Colonic mucosa (tissue), 4 donors: ENCODE data around the gene USP28. TPM values are rescaled to one million over a fixed set of nuclear protein-coding genes. Genes with fewer than 3 reads are reported as not detected.

ENCODE experiments used
- DNase-seq: peaks from one replicate; pipeline ENCODE4 v3.0.0-alpha.2; 2020
- H3K27ac ChIP-seq: fragments of 200-600 bp; one replicate; pipeline ENCODE4 v1.8.0; 2021
- H3K27me3 ChIP-seq: fragments of 200-600 bp; one replicate; pipeline ENCODE4 v1.8.0; 2021
- H3K36me3 ChIP-seq: fragments of 200-600 bp; one replicate; pipeline ENCODE4 v1.8.0; 2021
- H3K4me1 ChIP-seq: fragments of 200-600 bp; one replicate; pipeline ENCODE4 v1.8.0; 2021; ENCODE audit warnings: mild to moderate bottlenecking
- H3K4me3 ChIP-seq: fragments of 200-600 bp; one replicate; pipeline ENCODE4 v1.8.0; 2021
- H3K9ac ChIP-seq, 2 donors: one replicate each; pipeline ENCODE4 v1.7.0; 2013; ENCODE audit warnings: control low read depth in 2 of 2, low read depth in 2 of 2, low read length in 2 of 2
- H3K9me3 ChIP-seq: fragments of 200-600 bp; one replicate; pipeline ENCODE4 v1.8.0; 2021
- intact Hi-C: fragments of 100-400 bp; cut with DNase I; formaldehyde crosslinking; loops from one replicate; pipeline ENCODE4 v1.14.1; 2022
- total RNA-seq, 2 donors: library from RNA; stranded (reverse); fragmentation: NEBNext Ultra II Directional in 1 of 2; extraction: Animal tissue kit (Norgen Biotek cat#: 25700) in 1 of 2; gene quantifications; one replicate each; pipeline ENCODE4 v1.2.1, GENCODE V29; 2021
- TF ChIP-seq, protein P1 (sequence below): fragments of 200-600 bp; IDR thresholded peaks from one replicate; pipeline ENCODE4 v1.8.0; 2022; ENCODE audit warnings: antibody characterized with exemption, mild to moderate bottlenecking
- donor health status: healthy.
- donor health status: DM: no; HTN: no; CAD: no.
- donor health status: DM: no; HTN: no; CAD: no.

Gene USP28
- total RNA-seq, 2 donors from 2014 or later: 25.7 to 35.3 TPM

DNA sequence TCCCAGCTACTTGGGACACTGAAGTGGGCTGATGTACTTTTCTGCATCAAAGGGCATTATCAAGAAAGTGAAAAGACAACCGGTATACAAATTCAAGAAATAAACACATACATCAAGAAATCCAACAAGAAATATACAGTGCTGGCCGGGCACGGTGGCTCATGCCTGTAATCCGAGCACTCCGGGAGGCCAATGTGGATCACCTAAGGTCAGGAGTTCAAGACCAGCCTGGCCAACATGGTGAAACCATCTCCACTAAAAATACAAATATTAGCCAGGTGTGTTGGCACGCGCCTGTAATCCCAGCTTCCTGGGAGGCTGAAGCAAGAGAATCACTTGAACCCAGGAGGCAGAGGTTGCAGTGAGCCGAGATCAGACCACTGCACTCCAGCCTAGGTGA is 9.5 kb downstream of the USP28 start:
- TF ChIP-seq, protein P1, sequence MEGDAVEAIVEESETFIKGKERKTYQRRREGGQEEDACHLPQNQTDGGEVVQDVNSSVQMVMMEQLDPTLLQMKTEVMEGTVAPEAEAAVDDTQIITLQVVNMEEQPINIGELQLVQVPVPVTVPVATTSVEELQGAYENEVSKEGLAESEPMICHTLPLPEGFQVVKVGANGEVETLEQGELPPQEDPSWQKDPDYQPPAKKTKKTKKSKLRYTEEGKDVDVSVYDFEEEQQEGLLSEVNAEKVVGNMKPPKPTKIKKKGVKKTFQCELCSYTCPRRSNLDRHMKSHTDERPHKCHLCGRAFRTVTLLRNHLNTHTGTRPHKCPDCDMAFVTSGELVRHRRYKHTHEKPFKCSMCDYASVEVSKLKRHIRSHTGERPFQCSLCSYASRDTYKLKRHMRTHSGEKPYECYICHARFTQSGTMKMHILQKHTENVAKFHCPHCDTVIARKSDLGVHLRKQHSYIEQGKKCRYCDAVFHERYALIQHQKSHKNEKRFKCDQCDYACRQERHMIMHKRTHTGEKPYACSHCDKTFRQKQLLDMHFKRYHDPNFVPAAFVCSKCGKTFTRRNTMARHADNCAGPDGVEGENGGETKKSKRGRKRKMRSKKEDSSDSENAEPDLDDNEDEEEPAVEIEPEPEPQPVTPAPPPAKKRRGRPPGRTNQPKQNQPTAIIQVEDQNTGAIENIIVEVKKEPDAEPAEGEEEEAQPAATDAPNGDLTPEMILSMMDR: no peak
- Histone ChIP-seq H3K9ac (no peak overlapping the region), H3K9me3 (no peaks in the 10 kb centered on the region), H3K27me3 (no peaks in the 10 kb centered on the region), H3K4me3 (no peak overlapping the region), H3K4me1 (no peaks in the 10 kb centered on the region), H3K27ac (no peak overlapping the region), H3K36me3 (no peaks in the 10 kb centered on the region)
- DNase-seq: no peak
- intact Hi-C loops: no loop called here

DNA sequence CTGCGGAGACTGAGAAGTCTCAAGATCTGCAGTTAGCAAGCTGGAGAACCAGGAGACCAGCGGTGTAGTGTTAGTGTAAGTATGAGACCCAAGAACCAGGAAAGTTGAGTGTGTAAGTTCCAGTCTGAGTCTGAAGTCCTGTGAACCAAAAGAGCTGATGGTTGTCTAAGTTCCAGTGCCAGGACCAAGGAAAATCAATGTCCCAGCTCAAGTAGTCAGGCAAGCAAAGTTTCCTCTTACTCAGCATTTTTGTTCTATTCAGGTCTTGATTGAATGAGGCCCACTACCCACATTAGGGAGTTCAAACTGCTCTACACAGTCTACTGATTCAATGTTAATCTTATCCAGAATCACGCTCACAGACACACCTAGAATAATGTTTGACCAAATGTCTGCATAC is 11.0 kb downstream of the USP28 start:
- intact Hi-C loops: no loop called here
- Histone ChIP-seq H3K27me3 (no peaks in the 10 kb centered on the region), H3K4me1 (no peaks in the 10 kb centered on the region), H3K9me3 (no peaks in the 10 kb centered on the region), H3K27ac (no peak overlapping the region), H3K4me3 (no peak overlapping the region), H3K9ac (no peak overlapping the region), H3K36me3 (no peaks in the 10 kb centered on the region)
- TF ChIP-seq, protein P1: no peak
- no peak for DNase-seq

DNA sequence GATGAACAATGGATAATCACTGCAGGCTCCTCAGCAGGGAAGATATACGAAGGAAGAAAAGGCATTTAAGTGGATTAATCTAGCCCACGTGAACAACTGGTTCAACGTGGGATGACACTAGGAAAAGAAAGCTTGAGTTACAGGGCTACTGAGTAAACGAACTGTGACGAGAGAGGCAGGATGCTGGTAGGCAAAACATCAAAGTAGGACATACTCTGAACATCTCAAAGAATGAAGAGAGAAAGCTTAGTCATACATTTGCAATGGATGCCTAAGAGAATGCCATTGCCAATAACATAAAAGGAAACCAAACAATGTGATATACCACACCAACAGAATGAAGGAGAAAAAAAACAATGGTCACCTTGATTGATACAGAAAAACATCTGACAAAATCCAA is 12.9 kb downstream of the USP28 start:
- no peak overlapping the region for H3K9ac ChIP-seq
- TF ChIP-seq, protein P1: no peak
- no peak overlapping the region for H3K27ac ChIP-seq
- intact Hi-C loops: no loop called here
- H3K36me3 ChIP-seq: no peaks in the 10 kb centered on the region
- no peak for DNase-seq
- H3K4me1 ChIP-seq: no peaks in the 10 kb centered on the region
- no peaks in the 10 kb centered on the region for H3K9me3 ChIP-seq
- no peak overlapping the region for H3K4me3 ChIP-seq
- H3K27me3 ChIP-seq: no peaks in the 10 kb centered on the region

DNA sequence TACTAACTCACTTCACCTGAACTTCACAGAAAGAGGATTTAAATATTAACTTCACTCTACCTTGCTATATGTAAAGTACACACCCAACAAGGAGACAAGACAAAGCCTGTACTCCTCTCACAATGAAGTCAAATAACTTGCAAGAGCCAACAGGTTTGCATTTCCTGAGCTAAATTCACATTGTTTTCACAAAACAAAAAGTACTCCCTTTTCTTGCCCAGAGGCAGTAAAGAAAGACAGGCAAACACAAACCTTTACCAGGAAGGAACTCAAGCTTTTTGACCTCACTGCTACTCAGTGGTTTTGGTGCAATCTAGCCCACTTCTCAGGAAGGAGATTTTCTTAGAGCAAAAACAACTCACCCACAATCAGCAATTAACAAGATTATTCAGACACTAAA is 15.7 kb downstream of the USP28 start:
- no peak overlapping the region for H3K9ac ChIP-seq
- no peaks in the 10 kb centered on the region for H3K9me3 ChIP-seq
- TF ChIP-seq, protein P1: no peak
- no peaks in the 10 kb centered on the region for H3K36me3 ChIP-seq
- no peak overlapping the region for H3K4me3 ChIP-seq
- intact Hi-C loops: no loop called here
- DNase-seq: no peak
- no peak overlapping the region for H3K27ac ChIP-seq
- no peaks in the 10 kb centered on the region for H3K27me3 ChIP-seq
- no peaks in the 10 kb centered on the region for H3K4me1 ChIP-seq

DNA sequence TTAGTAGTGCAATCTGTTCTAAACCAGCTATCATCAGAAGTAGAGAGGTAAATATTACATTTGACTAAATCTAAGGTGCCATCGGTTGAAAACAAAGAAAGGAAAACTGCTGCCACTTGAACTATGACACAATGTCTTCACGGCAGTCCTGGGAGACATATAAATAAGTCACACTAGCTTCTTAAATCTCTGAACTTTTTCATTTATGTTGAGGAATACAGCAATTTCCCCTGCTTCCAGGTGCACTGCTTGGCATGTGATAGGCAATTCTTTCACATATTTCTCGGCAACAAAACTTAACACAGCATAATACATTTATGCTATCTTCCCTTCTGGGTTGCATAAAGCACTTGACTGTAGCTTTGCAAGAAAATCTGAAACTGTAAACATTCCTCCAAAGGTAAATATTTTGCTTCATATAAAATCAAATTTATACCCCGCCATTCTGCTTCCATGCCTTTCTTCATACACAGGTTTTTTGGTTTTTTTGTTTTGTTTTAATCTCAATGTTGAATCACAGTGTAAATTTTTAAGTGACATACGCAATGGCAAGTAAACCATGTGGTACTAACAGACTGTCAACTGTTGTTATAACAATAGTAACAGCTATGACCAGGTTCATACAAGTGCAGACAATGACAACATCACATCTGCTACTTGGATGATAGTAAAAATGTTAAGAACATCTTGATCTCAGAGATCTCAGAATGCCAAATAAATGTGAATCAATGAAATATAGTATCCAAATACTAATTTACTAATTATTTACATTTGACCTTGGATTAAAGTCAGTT is 18.2 kb downstream of the USP28 start:
- no peak overlapping the region for H3K27ac ChIP-seq
- no peak overlapping the region for H3K4me3 ChIP-seq
- H3K27me3 ChIP-seq: no peaks in the 10 kb centered on the region
- intact Hi-C loops: no loop called here
- H3K9ac ChIP-seq: no peak overlapping the region
- TF ChIP-seq, protein P1: no peak
- H3K4me1 ChIP-seq: no peaks in the 10 kb centered on the region
- no peaks in the 10 kb centered on the region for H3K9me3 ChIP-seq
- H3K36me3 ChIP-seq: no peaks in the 10 kb centered on the region
- DNase-seq: no peak
